ENCODE measurements around the gene PADI3. TPM values are rescaled to one million over a fixed set of nuclear protein-coding genes. Genes with fewer than 3 reads are reported as not detected.

PADI3 gene
- total RNA-seq, result not detected

GRCh38 chr1:17248781-17249180, at the start of gene PADI3:
PADI3 (plus strand) TSS chr1:17249098; CDS start chr1:17249138, 40 bp downstream.
- no peaks in the 10 kb centered on the region for H3K27me3 ChIP-seq (ENCODE audit: insufficient read depth, low read length)
- no peaks in the 10 kb centered on the region for H3K9me3 ChIP-seq (ENCODE audit: low read depth, low read length)
- H3K4me1 ChIP-seq (ENCODE audit: insufficient read depth, low read length), result no peaks in the 10 kb centered on the region

DNA sequence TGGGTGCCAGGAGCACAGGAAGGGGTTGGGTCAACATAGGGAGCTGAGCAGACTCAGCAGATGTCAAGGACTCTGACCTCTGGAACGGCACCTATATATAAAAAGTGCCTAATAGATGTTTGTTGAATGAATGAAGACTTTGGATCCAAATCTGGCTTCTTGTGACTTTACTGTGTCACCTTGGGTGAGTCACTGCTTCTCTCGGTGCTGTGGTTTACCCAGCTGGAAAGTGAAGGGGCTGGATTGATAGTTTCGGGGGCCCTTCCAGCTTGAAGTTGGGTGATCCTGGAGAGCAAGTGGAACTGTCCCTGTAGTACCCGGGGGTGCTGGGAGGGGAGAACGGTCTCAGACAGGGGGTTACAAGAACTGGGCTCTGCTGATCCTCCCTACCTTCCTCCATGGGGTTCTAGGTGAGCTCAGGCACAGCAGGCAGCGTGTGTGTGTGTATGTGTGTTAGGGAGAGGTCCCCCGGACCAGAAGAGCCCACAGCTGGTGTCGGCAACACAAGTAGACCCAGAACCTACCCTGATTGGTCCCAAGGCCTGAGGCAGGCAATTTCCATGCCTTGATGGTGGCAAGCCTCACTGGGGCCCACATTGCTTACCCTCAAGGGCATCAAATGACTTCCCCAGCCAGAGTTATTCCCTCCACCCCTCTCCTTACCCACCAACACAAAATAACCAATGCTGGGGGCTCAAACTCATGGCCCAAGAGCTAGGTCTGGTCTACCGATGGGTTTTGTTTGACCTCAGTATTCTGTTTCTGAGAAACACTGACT, 49.4 kb upstream of the PADI3 start:
- H3K9me3 ChIP-seq (ENCODE audit: low read depth, low read length), result no peaks in the 10 kb centered on the region

More at GRCh38 chr1:17248781-17249180, at the start of gene PADI3:
- H3K4me3 ChIP-seq (ENCODE audit: low read length), result no peak within 1 kb of the TSS

GRCh38 chr1:17200246-17200645, 48.7 kb upstream of the PADI3 start:
- Histone ChIP-seq H3K27me3 (ENCODE audit: insufficient read depth, low read length) (no peaks in the 10 kb centered on the region), H3K4me3 (ENCODE audit: low read length) (no peak overlapping the region), H3K9me3 (ENCODE audit: low read depth, low read length) (no peaks in the 10 kb centered on the region), H3K4me1 (ENCODE audit: insufficient read depth, low read length) (peaks cover 10% of the 10 kb centered on the region)

More for the DNA sequence above, 49.4 kb upstream of the PADI3 start:
- no peaks in the 10 kb centered on the region for H3K27me3 ChIP-seq (ENCODE audit: insufficient read depth, low read length)
- no peak overlapping the region for H3K4me3 ChIP-seq (ENCODE audit: low read length)
- H3K4me1 ChIP-seq (ENCODE audit: insufficient read depth, low read length), result peaks cover 10% of the 10 kb centered on the region

DNA sequence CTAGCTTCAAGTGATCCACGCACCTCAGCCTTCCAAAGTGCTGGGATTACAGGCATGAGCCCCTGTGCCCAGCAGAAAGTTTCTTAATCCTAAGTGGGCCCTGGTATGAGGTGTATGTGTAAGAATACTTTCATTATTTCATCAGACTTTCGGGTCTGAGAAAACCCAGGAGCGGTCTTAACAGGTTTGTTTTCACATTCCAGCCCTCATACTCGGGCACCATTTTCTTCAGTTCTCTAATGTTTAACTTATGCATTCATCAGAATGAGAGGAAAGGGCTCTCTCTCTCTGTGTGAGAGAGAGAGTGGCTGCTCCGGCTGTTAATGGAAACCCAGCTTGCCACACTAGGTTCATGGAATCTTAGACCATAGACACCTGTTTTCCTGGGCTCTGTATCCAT, 48.1 kb upstream of the PADI3 start:
- Histone ChIP-seq H3K27me3 (ENCODE audit: insufficient read depth, low read length) (no peaks in the 10 kb centered on the region), H3K4me3 (ENCODE audit: low read length) (no peak overlapping the region), H3K9me3 (ENCODE audit: low read depth, low read length) (no peaks in the 10 kb centered on the region)

DNA sequence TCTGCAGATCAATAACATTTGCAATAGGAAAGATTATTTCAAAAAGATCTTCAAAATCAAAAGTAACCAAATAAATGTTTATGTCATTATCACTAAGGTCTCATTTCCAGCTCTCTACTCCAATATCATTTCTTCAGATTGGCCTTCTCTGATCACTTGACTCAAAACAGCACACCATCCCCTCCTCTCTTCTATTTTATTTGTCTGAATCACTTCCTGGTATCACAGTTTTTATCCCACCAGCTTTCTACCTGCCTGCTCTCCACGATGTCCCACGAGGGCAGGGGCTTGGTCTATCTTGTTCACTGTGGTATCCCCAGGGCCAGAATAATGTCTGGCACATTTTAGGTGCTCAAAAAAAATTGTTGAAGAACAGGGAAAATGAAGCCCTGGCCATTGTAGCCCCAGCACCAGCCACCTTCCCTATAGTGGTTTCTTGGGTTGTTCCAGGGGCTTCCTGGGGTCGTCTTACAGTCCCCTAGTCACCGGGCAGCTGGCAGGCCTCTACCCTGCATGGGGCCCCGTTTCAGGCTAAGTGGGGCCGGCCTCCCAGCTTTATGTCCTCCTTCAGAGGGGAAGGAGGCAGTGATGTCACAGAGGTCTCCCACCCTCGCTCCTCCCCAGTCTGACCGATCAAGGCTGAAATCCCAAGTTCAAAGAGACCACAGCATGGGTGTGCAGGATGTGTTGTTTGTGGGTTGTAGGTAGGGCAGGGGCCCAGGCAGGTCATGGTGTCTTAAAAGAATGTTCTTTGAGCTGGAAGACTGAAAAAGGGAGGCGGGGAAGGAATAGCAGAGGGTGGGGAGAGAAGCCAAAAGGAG, 47.5 kb upstream of the PADI3 start:
- Histone ChIP-seq H3K27me3 (ENCODE audit: insufficient read depth, low read length) (no peaks in the 10 kb centered on the region), H3K9me3 (ENCODE audit: low read depth, low read length) (no peaks in the 10 kb centered on the region), H3K4me1 (ENCODE audit: insufficient read depth, low read length) (peaks cover 10% of the 10 kb centered on the region), H3K4me3 (ENCODE audit: low read length) (no peak overlapping the region)

More for the DNA sequence above, 48.1 kb upstream of the PADI3 start:
- peaks cover 10% of the 10 kb centered on the region for H3K4me1 ChIP-seq (ENCODE audit: insufficient read depth, low read length)

DNA sequence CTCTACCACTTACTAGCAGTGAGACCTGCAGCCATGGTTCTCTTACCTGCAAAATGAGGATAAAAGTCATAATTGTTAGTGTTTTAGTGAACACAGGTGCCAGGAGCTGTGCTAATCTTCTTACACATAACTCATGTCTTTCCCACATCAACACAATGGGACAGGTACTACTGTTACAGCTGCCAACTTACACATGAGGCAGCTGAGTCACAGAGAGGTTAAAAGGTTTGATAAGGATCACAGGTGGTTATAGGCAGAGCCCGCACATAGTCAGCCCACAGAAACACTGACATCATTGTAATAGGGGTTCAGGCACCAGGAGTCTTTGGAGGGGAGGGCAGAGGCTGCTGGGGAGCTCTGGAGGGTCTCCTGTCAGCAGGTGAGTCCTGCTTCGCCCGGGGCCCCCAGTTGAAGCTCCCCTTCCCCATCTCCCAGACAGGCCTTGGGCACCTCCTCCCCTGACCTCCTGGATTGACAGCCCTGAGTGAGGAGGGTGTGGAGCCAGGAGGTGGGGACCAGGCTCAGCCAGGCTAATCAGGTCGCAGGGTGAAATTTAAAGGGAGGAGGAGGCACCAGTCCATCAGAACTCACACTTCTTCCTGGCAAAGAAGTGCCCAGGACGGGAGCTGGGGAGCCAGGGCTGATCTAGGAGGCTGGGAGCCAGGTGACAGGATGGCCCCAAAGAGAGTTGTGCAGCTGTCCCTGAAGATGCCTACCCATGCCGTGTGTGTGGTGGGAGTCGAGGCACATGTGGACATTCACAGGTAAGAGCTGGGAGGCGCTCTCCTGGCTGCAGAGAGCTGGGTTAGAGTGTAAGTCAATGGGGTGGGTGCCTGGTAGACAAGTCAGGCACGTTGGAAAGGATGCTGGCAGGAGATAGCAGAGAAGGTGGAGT, 44.1 kb upstream of the PADI3 start, which contains the start of gene PADI1:
Gene PADI1, plus strand, starts transcription at position 583 of the 895 bp plus-strand sequence. Its CDS starts 90 bp downstream, at position 673.
- H3K27me3 ChIP-seq (ENCODE audit: insufficient read depth, low read length), result no peaks in the 10 kb centered on the region
- H3K9me3 ChIP-seq (ENCODE audit: low read depth, low read length), result no peaks in the 10 kb centered on the region
- H3K4me3 ChIP-seq (ENCODE audit: low read length), result no peak within 1 kb of the TSS
- H3K4me1 ChIP-seq (ENCODE audit: insufficient read depth, low read length), result peaks cover 36% of the 10 kb centered on the region

DNA sequence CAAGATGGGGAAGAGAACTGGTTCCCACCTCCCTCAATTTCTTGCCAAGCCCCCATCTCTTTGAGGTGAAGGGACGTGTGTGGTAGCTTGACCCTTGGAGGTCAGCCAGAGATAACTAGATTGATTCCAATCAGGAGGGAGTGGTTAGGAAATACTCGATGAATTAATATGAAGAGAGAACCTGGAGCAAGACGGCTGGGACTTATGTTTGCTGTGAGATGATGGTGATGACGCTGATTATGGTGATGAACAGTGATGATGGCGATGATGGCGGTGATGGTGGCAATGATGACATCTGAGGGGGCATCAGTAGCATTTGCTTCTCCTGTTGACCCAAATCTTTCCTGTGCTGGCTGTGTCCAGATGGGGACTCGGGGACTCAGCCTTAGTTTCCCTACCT, 43.2 kb upstream of the PADI3 start:
- Histone ChIP-seq H3K4me1 (ENCODE audit: insufficient read depth, low read length) (peaks cover 36% of the 10 kb centered on the region), H3K27me3 (ENCODE audit: insufficient read depth, low read length) (no peaks in the 10 kb centered on the region), H3K9me3 (ENCODE audit: low read depth, low read length) (no peaks in the 10 kb centered on the region), H3K4me3 (ENCODE audit: low read length) (no peak overlapping the region)

GRCh38 chr1:17206196-17206595, 42.7 kb upstream of the PADI3 start:
- Histone ChIP-seq H3K4me3 (ENCODE audit: low read length) (no peak overlapping the region), H3K4me1 (ENCODE audit: insufficient read depth, low read length) (peaks cover 36% of the 10 kb centered on the region), H3K27me3 (ENCODE audit: insufficient read depth, low read length) (no peaks in the 10 kb centered on the region), H3K9me3 (ENCODE audit: low read depth, low read length) (no peaks in the 10 kb centered on the region)

- no peak overlapping the region for H3K4me3 ChIP-seq (ENCODE audit: low read length)
- no peaks in the 10 kb centered on the region for H3K27me3 ChIP-seq (ENCODE audit: insufficient read depth, low read length)
- H3K9me3 ChIP-seq (ENCODE audit: low read depth, low read length), result no peaks in the 10 kb centered on the region
- H3K4me1 ChIP-seq (ENCODE audit: insufficient read depth, low read length), result peaks cover 36% of the 10 kb centered on the region
Measured at GRCh38 chr1:17207046-17207445, 41.9 kb upstream of the PADI3 start.

GRCh38 chr1:17207540-17207939, 41.4 kb upstream of the PADI3 start:
- peaks cover 39% of the 10 kb centered on the region for H3K4me1 ChIP-seq (ENCODE audit: insufficient read depth, low read length)
- no peaks in the 10 kb centered on the region for H3K9me3 ChIP-seq (ENCODE audit: low read depth, low read length)
- no peaks in the 10 kb centered on the region for H3K27me3 ChIP-seq (ENCODE audit: insufficient read depth, low read length)
- no peak overlapping the region for H3K4me3 ChIP-seq (ENCODE audit: low read length)

DNA sequence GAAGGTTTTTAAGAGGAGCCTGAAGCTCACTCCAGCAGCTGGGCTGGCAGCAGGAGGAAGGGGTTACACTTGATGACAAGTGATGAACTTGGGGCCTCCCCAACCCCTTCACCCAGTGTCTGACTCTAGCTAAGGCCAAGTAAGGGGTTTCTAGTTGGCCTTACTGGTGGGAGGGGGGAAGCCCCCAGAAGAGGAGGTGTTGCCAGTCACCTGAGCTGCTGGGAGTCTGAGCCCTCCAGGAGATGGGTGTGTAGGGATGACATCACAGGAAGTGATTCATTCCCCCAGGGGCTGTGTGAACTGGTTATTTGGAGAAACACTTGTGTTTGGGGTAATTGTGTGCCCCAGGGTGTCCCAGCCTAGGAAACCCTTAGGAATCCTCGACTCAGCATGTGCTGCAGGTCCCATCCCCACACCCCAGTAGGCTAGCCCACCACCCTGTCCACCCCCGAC, 40.9 kb upstream of the PADI3 start:
- Histone ChIP-seq H3K9me3 (ENCODE audit: low read depth, low read length) (no peaks in the 10 kb centered on the region), H3K27me3 (ENCODE audit: insufficient read depth, low read length) (no peaks in the 10 kb centered on the region), H3K4me1 (ENCODE audit: insufficient read depth, low read length) (peaks cover 43% of the 10 kb centered on the region), H3K4me3 (ENCODE audit: low read length) (no peak overlapping the region)

GRCh38 chr1:17208546-17208945, 40.4 kb upstream of the PADI3 start:
- no peak overlapping the region for H3K4me3 ChIP-seq (ENCODE audit: low read length)
- H3K27me3 ChIP-seq (ENCODE audit: insufficient read depth, low read length), result no peaks in the 10 kb centered on the region
- peaks cover 46% of the 10 kb centered on the region for H3K4me1 ChIP-seq (ENCODE audit: insufficient read depth, low read length)
- H3K9me3 ChIP-seq (ENCODE audit: low read depth, low read length), result no peaks in the 10 kb centered on the region

DNA sequence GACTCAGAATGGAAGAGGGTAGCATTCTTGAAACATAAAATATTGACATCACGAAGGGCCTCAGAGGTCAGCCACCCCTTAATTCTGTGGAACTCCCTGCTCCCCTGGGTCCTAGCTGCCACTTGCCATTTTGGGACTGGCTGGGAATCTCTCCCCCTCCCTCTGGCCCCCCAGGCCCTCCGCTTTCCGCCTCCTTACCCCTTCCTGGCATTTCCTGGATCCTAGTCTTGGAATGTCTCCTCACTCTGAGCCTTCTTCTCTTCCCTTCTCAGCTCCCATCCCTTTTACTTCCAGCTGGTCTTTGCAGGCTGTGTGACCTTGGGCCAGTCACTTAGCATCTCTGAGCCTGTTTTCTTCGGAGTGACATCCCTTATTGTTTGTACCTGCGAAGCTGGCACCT, 39.5 kb upstream of the PADI3 start:
- H3K4me1 ChIP-seq (ENCODE audit: insufficient read depth, low read length), result peaks cover 46% of the 10 kb centered on the region
- no peak overlapping the region for H3K4me3 ChIP-seq (ENCODE audit: low read length)
- no peaks in the 10 kb centered on the region for H3K27me3 ChIP-seq (ENCODE audit: insufficient read depth, low read length)
- H3K9me3 ChIP-seq (ENCODE audit: low read depth, low read length), result no peaks in the 10 kb centered on the region

DNA sequence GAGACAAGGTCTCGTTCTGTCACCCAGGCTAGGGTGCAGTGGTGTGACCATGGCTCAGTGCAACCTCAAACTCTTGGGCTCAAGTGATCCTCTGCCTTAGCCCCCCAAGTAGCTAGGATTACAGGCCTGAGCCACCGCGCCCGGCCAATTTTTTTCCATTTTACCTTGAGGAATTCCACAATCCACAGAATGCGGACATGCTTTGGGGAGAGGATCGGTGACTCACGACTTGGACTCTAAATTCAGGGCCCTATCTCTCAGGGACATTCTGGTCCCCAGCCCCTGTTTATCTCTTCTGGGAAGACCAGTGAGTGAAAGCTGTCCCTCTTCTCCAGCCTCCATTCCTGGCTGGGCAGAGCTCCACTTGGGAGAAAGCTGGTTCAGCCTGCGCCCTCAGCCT, 38.7 kb upstream of the PADI3 start:
- peaks cover 46% of the 10 kb centered on the region for H3K4me1 ChIP-seq (ENCODE audit: insufficient read depth, low read length)
- H3K4me3 ChIP-seq (ENCODE audit: low read length), result no peak overlapping the region
- no peaks in the 10 kb centered on the region for H3K27me3 ChIP-seq (ENCODE audit: insufficient read depth, low read length)
- no peaks in the 10 kb centered on the region for H3K9me3 ChIP-seq (ENCODE audit: low read depth, low read length)

Measured in mononuclear cell (primary cell).